Measurements from ENCODE around the gene FAM9A. TPM values are rescaled to one million over a fixed set of nuclear protein-coding genes. Genes with fewer than 3 reads are reported as not detected.
A peak's percentile ranks its signal among the peaks of the same experiment; 100 is the strongest.

Gene FAM9A
- total and polyA plus RNA-seq, 9 of the 15 experiments (the other 6 are each of a cell fraction or from before 2014, with no cell fraction given) = 0.07 TPM; not detected in 8

DNA sequence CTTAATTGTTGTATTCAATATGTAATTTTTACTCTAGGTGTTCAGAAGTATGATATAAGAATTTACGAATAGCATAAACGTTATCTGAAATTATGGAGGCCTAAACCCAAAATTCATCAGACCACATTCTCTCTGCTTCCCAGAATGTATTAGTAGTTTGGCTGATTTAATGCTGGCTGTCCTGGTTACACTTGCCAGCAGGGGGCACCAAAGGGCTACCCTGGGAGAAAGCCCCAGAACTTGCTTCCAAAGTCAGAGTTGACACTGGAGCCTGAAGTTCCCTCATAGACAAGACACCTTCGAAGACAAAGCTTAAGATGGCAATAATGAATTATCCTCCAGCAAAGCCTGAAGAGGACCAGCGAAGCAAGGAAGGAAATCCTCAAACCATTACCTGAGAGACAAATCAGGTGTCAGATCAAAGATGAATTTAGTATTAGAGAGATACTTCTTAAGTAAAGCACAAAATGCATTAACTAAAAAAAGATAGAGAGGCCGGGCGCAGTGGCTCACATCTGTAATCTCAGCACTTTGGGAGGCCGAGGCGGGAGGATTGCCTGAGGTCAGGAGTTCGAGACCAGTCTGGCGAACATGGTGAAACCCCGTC lies 58.0 kb downstream of the FAM9A start (continued):
- TF ChIP-seq, protein P1, sequence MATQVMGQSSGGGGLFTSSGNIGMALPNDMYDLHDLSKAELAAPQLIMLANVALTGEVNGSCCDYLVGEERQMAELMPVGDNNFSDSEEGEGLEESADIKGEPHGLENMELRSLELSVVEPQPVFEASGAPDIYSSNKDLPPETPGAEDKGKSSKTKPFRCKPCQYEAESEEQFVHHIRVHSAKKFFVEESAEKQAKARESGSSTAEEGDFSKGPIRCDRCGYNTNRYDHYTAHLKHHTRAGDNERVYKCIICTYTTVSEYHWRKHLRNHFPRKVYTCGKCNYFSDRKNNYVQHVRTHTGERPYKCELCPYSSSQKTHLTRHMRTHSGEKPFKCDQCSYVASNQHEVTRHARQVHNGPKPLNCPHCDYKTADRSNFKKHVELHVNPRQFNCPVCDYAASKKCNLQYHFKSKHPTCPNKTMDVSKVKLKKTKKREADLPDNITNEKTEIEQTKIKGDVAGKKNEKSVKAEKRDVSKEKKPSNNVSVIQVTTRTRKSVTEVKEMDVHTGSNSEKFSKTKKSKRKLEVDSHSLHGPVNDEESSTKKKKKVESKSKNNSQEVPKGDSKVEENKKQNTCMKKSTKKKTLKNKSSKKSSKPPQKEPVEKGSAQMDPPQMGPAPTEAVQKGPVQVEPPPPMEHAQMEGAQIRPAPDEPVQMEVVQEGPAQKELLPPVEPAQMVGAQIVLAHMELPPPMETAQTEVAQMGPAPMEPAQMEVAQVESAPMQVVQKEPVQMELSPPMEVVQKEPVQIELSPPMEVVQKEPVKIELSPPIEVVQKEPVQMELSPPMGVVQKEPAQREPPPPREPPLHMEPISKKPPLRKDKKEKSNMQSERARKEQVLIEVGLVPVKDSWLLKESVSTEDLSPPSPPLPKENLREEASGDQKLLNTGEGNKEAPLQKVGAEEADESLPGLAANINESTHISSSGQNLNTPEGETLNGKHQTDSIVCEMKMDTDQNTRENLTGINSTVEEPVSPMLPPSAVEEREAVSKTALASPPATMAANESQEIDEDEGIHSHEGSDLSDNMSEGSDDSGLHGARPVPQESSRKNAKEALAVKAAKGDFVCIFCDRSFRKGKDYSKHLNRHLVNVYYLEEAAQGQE (IDR thresholded peaks at IDR 0.05; ENCODE audit: borderline replicate concordance) = peak; percentile 43; the same call in 1 of the 2 replicates
- TF ChIP-seq, protein P1 (CRISPR knock-in tag; IDR thresholded peaks at IDR 0.05; ENCODE audit: low read depth) = no peak
- TF ChIP-seq, protein P2, sequence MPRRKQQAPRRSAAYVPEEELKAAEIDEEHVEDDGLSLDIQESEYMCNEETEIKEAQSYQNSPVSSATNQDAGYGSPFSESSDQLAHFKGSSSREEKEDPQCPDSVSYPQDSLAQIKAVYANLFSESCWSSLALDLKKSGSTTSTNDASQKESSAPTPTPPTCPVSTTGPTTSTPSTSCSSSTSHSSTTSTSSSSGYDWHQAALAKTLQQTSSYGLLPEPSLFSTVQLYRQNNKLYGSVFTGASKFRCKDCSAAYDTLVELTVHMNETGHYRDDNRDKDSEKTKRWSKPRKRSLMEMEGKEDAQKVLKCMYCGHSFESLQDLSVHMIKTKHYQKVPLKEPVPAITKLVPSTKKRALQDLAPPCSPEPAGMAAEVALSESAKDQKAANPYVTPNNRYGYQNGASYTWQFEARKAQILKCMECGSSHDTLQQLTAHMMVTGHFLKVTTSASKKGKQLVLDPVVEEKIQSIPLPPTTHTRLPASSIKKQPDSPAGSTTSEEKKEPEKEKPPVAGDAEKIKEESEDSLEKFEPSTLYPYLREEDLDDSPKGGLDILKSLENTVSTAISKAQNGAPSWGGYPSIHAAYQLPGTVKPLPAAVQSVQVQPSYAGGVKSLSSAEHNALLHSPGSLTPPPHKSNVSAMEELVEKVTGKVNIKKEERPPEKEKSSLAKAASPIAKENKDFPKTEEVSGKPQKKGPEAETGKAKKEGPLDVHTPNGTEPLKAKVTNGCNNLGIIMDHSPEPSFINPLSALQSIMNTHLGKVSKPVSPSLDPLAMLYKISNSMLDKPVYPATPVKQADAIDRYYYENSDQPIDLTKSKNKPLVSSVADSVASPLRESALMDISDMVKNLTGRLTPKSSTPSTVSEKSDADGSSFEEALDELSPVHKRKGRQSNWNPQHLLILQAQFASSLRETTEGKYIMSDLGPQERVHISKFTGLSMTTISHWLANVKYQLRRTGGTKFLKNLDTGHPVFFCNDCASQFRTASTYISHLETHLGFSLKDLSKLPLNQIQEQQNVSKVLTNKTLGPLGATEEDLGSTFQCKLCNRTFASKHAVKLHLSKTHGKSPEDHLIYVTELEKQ (CRISPR knock-in tag; IDR thresholded peaks at IDR 0.05) = no peak
- TF ChIP-seq RAD21 (CRISPR knock-in tag; conservative IDR thresholded peaks at IDR 0.05 in 1 of 2, IDR thresholded peaks at IDR 0.05 in 1 of 2) = peak; percentile 33 to 59; a peak in 3 of 4 replicates
- TF ChIP-seq SMC3 (conservative IDR thresholded peaks at IDR 0.05; ENCODE audit: insufficient read depth, low read depth, low read length) = peak; percentile 42; the same call in 1 of the 2 replicates
- no peak for TF ChIP-seq SOX6 (IDR thresholded peaks at IDR 0.05)

Measured in K562 (cell line).